HEK293 (cell line): ENCODE measurements around the gene ARL14EPL.

ENCODE experiments used
- CTCF ChIP-seq: fragments of 450-650 bp; formaldehyde crosslinking; IDR thresholded peaks from 2 replicates; pipeline ENCODE4 v1.5.1; 2016; ENCODE audit warnings: missing biosample characterization, missing genetic modification characterization
- ZNF248 ChIP-seq: fragments of 450-650 bp; formaldehyde crosslinking; IDR thresholded peaks from 2 replicates; pipeline ENCODE4 v1.5.1; 2017; ENCODE audit warnings: missing biosample characterization, missing genetic modification characterization

GRCh38 chr5:116023619-116024018 is 8.7 kb upstream of the ARL14EPL start:
- no peak for TF ChIP-seq CTCF (tag by site-specific recombination)
- no peak for TF ChIP-seq ZNF248 (tag by site-specific recombination)
